Endothelial cell (in vitro differentiated cells): ENCODE results near the gene ARAF. TPM values are rescaled to one million over a fixed set of nuclear protein-coding genes. Genes with fewer than 3 reads are reported as not detected.
"Not testable (repeated sequence)": the region's sequence is repeated elsewhere in the genome, so short reads cannot be mapped to it uniquely, and the experiment has no call there.

Experiments
- DNase-seq: peaks from one replicate; pipeline ENCODE4 v3.0.0; 2021; ENCODE audit warnings: low spot score
- H3K27ac Mint-ChIP-seq: one replicate; pipeline ENCODE4 v1.8.0; 2021; ENCODE audit warnings: mixed read lengths, inconsistent platforms; ENCODE audit not compliant: unreplicated experiment
- H3K27me3 Mint-ChIP-seq: one replicate; pipeline ENCODE4 v1.8.0; 2021; ENCODE audit warnings: mild to moderate bottlenecking, moderate library complexity, mixed read lengths, inconsistent platforms; ENCODE audit not compliant: unreplicated experiment
- H3K36me3 Mint-ChIP-seq: one replicate; pipeline ENCODE4 v1.8.0; 2021; ENCODE audit warnings: mild to moderate bottlenecking, low read depth, mixed read lengths, inconsistent platforms; ENCODE audit not compliant: unreplicated experiment
- H3K4me1 Mint-ChIP-seq: one replicate; pipeline ENCODE4 v1.8.0; 2021; ENCODE audit warnings: mild to moderate bottlenecking, mixed read lengths, inconsistent platforms; ENCODE audit not compliant: unreplicated experiment
- H3K4me3 Mint-ChIP-seq: one replicate; pipeline ENCODE4 v1.8.0; 2021; ENCODE audit warnings: mild to moderate bottlenecking, mixed read lengths, inconsistent platforms; ENCODE audit not compliant: unreplicated experiment
- H3K9me3 Mint-ChIP-seq: one replicate; pipeline ENCODE4 v1.8.0; 2021; ENCODE audit warnings: mixed read lengths, inconsistent platforms; ENCODE audit not compliant: unreplicated experiment
- total RNA-seq: library from RNA; stranded (reverse); fragmentation: NEBNext Ultra II Directional; extraction: Animal tissue kit (Norgen Biotek cat#: 25700); gene quantifications from one replicate; pipeline ENCODE4 v1.2.1, GENCODE V29; 2021; ENCODE audit not compliant: unreplicated experiment
- TF ChIP-seq, protein P1 (sequence below): fragments of 200-600 bp; sonication (generic); IDR thresholded peaks from one replicate; pipeline ENCODE4 v1.5.0; 2021; ENCODE audit warnings: antibody characterized with exemption; ENCODE audit not compliant: unreplicated experiment

Gene ARAF
- total RNA-seq, 1 donor from 2014 or later = 49.4 TPM

DNA sequence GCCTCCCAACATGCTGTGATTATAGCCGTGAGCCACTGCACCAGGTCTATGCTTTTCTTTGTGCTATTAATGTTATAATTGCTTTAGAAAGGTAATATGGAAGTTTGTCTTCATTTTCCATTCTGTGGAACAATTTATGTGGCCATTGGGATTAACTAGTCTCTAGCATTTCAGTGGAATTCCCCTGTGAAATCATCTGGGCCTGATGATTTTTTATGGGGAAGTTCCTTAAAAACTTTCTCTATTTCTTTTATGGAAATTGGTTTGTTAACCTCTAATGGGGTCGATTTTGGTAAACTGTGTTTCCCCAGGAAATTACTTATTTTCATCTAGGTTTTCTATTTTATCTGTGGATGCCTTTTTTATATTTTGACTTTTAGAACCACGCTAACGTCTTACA lies 32.5 kb downstream of the ARAF start:
- H3K4me1 Mint-ChIP-seq = peaks cover 6% of the 10 kb centered on the region
- no peaks in the 10 kb centered on the region for H3K27me3 Mint-ChIP-seq
- TF ChIP-seq, protein P1, sequence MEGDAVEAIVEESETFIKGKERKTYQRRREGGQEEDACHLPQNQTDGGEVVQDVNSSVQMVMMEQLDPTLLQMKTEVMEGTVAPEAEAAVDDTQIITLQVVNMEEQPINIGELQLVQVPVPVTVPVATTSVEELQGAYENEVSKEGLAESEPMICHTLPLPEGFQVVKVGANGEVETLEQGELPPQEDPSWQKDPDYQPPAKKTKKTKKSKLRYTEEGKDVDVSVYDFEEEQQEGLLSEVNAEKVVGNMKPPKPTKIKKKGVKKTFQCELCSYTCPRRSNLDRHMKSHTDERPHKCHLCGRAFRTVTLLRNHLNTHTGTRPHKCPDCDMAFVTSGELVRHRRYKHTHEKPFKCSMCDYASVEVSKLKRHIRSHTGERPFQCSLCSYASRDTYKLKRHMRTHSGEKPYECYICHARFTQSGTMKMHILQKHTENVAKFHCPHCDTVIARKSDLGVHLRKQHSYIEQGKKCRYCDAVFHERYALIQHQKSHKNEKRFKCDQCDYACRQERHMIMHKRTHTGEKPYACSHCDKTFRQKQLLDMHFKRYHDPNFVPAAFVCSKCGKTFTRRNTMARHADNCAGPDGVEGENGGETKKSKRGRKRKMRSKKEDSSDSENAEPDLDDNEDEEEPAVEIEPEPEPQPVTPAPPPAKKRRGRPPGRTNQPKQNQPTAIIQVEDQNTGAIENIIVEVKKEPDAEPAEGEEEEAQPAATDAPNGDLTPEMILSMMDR = no peak
- no peak for DNase-seq
- no peaks in the 10 kb centered on the region for H3K9me3 Mint-ChIP-seq
- no peak overlapping the region for H3K27ac Mint-ChIP-seq
- no peaks in the 10 kb centered on the region for H3K36me3 Mint-ChIP-seq
- H3K4me3 Mint-ChIP-seq = no peak overlapping the region

DNA sequence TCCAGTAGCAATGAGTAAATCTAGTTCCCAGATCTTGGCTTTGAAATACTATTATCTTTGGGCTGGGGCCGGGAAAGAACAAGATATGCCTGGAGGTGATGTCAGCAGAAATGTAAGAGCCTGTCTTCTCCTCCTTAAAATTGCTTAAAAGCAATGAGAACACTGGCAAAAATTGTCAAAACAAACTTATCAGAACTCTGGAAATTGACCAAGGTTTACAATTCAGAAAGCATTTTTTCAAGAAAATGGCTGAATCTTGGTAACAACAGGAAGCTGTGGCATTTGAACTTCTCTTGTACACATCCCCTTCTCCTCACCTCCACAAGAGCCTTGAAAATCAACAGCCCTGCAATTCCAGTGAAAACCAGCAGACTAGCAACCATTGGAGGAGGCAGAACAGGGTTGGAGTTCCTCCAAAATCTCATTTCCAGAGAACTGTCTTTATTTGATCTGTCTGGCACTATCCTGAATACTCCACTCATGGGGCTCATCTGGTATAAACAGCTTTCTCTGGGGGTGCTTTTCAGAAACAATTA lies 34.8 kb downstream of the ARAF start:
- Mint-ChIP-seq H3K27me3 (no peaks in the 10 kb centered on the region), H3K4me1 (peaks cover 6% of the 10 kb centered on the region), H3K9me3 (no peaks in the 10 kb centered on the region), H3K4me3 (no peak overlapping the region), H3K27ac (no peak overlapping the region), H3K36me3 (no peaks in the 10 kb centered on the region)
- TF ChIP-seq, protein P1 = no peak
- DNase-seq = no peak

DNA sequence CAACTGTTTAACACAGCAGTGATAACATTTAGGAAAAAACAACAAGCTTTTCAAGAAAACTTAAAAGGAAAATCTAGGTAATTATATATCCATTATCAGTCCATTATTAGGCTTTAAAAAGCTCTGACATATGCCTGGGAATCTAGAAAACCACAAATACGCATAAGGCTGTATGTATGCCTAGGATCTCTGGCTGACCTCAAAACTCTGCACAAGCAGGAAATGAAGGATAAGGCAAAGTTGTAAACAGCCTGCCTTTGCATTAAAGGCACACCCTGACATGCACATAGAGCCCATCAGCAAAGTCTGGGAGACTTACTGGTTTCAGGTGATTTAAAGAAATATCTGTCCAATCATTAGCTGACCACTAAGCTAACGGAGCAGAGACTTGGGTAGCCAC lies 35.3 kb downstream of the ARAF start:
- Mint-ChIP-seq H3K4me1 (peaks cover 6% of the 10 kb centered on the region), H3K27me3 (no peaks in the 10 kb centered on the region), H3K36me3 (no peaks in the 10 kb centered on the region), H3K4me3 (no peak overlapping the region), H3K9me3 (no peaks in the 10 kb centered on the region), H3K27ac (no peak overlapping the region)
- TF ChIP-seq, protein P1 = no peak
- DNase-seq = no peak

DNA sequence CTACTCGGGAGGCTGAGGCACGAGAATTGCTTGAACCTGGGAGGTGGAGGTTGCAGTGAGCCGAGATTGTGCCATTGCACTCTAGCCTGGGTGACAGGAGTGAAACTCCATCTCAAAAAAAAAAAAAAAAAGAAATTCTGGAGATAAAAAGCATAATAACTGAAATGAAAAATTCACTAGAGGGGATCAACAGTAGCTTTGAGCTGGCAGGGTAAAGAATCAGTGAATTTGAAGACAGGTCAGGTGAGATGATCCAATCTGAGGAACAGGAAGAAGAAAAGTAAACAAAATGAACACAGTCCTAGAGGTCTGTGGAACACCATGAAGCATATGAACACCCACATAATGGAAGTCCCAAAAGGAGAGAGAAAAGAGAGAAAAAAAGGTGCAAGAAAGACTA lies 36.2 kb downstream of the ARAF start:
- TF ChIP-seq, protein P1 = no peak
- Mint-ChIP-seq H3K27me3 (no peaks in the 10 kb centered on the region), H3K4me3 (no peak overlapping the region)

DNA sequence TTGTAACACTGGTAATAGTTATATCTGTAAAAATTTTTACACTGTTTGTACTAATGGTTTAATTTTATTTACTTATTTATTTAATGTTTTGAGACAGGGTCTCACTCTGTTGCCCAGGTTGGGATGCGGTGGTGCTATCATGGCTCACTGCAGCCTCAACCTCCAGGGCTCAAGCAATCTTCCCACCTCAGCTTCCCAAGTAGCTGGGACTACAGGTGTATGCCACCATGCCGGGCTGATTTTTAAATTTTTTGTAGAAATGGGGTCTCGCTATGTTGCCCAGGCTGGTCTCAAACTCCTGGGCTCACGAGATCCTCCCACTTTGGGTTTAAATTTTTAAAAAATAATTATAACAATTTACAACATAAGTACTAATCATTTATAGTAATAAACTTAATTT lies 42.1 kb downstream of the ARAF start:
- not testable (repeated sequence) for H3K9me3 Mint-ChIP-seq, H3K36me3 Mint-ChIP-seq, H3K4me3 Mint-ChIP-seq, DNase-seq, H3K4me1 Mint-ChIP-seq, H3K27ac Mint-ChIP-seq, H3K27me3 Mint-ChIP-seq

More for the DNA sequence above, 36.2 kb downstream of the ARAF start:
- H3K4me1 Mint-ChIP-seq = peaks cover 6% of the 10 kb centered on the region
- no peak overlapping the region for H3K27ac Mint-ChIP-seq
- H3K9me3 Mint-ChIP-seq = no peaks in the 10 kb centered on the region
- no peaks in the 10 kb centered on the region for H3K36me3 Mint-ChIP-seq
- DNase-seq = no peak
